HEK293 (cell line): ENCODE data around the gene STARD6.

Experiments
- CTCF ChIA-PET: fragments of 350-600 bp; formaldehyde crosslinking; extraction: SDS; loops from one replicate; lab custom pipeline; 2021; ENCODE audit warnings: antibody characterized with exemption; lab: Yijun Ruan, JAX
- POLR2A ChIA-PET: fragments of 300-600 bp; formaldehyde crosslinking; extraction: SDS; loops from one replicate; lab custom pipeline; 2020; ENCODE audit warnings: antibody characterized with exemption, inconsistent platforms; lab: Yijun Ruan, JAX
- H3K27ac ChIP-seq: fragments of 200-500 bp; sonication (Bioruptor generic); 2 replicates; pipeline ENCODE4 v1.5.1; 2014; ENCODE audit warnings: low read depth, low read length, control low read depth, inconsistent platforms; ENCODE audit errors: extremely low read depth
- H3K36me3 ChIP-seq, 2 experiments: fragments of 200-500 bp in 1 of 2; sonication (Bioruptor generic) in 1 of 2; 1 replicate in 1 of 2; 2 replicates in 1 of 2; pipeline ENCODE4 v1.5.1; 2014 to 2017; ENCODE audit warnings: inconsistent platforms in 2 of 2, low read length in 2 of 2; ENCODE audit not compliant: control insufficient read depth in 2 of 2, insufficient read depth in 1 of 2
- H3K4me1 ChIP-seq: fragments of 200-500 bp; sonication (Bioruptor generic); 2 replicates; pipeline ENCODE4 v1.5.1; 2014; ENCODE audit warnings: mild to moderate bottlenecking, low read length, inconsistent platforms; ENCODE audit not compliant: control insufficient read depth, insufficient read depth
- H3K4me3 ChIP-seq: 2 replicates; pipeline ENCODE4 v1.5.1; 2011; ENCODE audit warnings: low read depth, mild to moderate bottlenecking, control low read depth, low read length, moderate library complexity
- H3K9me3 ChIP-seq: fragments of 200-500 bp; sonication (Bioruptor generic); 2 replicates; pipeline ENCODE4 v1.5.1; 2014; ENCODE audit warnings: low read depth, low read length, inconsistent platforms; ENCODE audit not compliant: control insufficient read depth, insufficient read depth
- KLF7 ChIP-seq: fragments of 450-650 bp; formaldehyde crosslinking; IDR thresholded peaks from 2 replicates; pipeline ENCODE4 v1.5.1; 2016; ENCODE audit warnings: missing biosample characterization, missing genetic modification characterization, borderline replicate concordance
- ZBTB17 ChIP-seq: fragments of 450-650 bp; formaldehyde crosslinking; IDR thresholded peaks from 2 replicates; pipeline ENCODE4 v1.5.1; 2016; ENCODE audit warnings: missing biosample characterization, missing genetic modification characterization
- ZBTB21 ChIP-seq: fragments of 450-650 bp; formaldehyde crosslinking; IDR thresholded peaks from 2 replicates; pipeline ENCODE4 v1.5.1; 2017; ENCODE audit warnings: missing biosample characterization, missing genetic modification characterization
- ZNF133 ChIP-seq: fragments of 450-650 bp; formaldehyde crosslinking; IDR thresholded peaks from 2 replicates; pipeline ENCODE4 v1.5.1; 2016; ENCODE audit warnings: missing biosample characterization, missing genetic modification characterization
- ZNF18 ChIP-seq: fragments of 450-650 bp; formaldehyde crosslinking; IDR thresholded peaks from 2 replicates; pipeline ENCODE4 v1.5.1; 2016; ENCODE audit warnings: missing biosample characterization, missing genetic modification characterization
- ZNF19 ChIP-seq: fragments of 450-650 bp; formaldehyde crosslinking; IDR thresholded peaks from 2 replicates; pipeline ENCODE4; 2016; ENCODE audit warnings: missing biosample characterization, missing genetic modification characterization, low read depth
- ZNF26 ChIP-seq: fragments of 450-650 bp; formaldehyde crosslinking; IDR thresholded peaks from 2 replicates; pipeline ENCODE4 v1.5.1; 2016; ENCODE audit warnings: missing biosample characterization, missing genetic modification characterization
- ZNF341 ChIP-seq: fragments of 450-650 bp; formaldehyde crosslinking; IDR thresholded peaks from 2 replicates; pipeline ENCODE4; 2016; ENCODE audit warnings: low read depth, missing biosample characterization, missing genetic modification characterization
- ZNF354C ChIP-seq: fragments of 450-650 bp; formaldehyde crosslinking; IDR thresholded peaks from 2 replicates; pipeline ENCODE4 v1.5.1; 2016; ENCODE audit warnings: missing biosample characterization, missing genetic modification characterization, low read depth, borderline replicate concordance
- ZNF521 ChIP-seq: fragments of 450-650 bp; formaldehyde crosslinking; IDR thresholded peaks from 2 replicates; pipeline ENCODE4 v1.5.1; 2017; ENCODE audit warnings: missing biosample characterization, mild to moderate bottlenecking, missing genetic modification characterization
- ZNF596 ChIP-seq: fragments of 450-650 bp; IDR thresholded peaks from 2 replicates; pipeline ENCODE4 v1.5.0; 2018; ENCODE audit warnings: missing biosample characterization, mild to moderate bottlenecking, missing genetic modification characterization, moderate library complexity
- ZNF624 ChIP-seq: fragments of 450-650 bp; formaldehyde crosslinking; IDR thresholded peaks from 2 replicates; pipeline ENCODE4 v1.5.1; 2017; ENCODE audit warnings: missing biosample characterization, missing genetic modification characterization
- ZNF768 ChIP-seq: fragments of 450-650 bp; formaldehyde crosslinking; IDR thresholded peaks from 2 replicates; pipeline ENCODE4 v1.5.1; 2018; ENCODE audit warnings: missing biosample characterization, mild to moderate bottlenecking, missing genetic modification characterization
- ZSCAN30 ChIP-seq: fragments of 450-650 bp; IDR thresholded peaks from 2 replicates; pipeline ENCODE4 v1.5.1; 2018; ENCODE audit warnings: missing biosample characterization, mild to moderate bottlenecking, missing genetic modification characterization, moderate library complexity

STARD6 gene

GRCh38 chr18:54386043-54386442, 28.4 kb upstream of the STARD6 start:
- CTCF ChIA-PET: no interaction called here
- H3K27ac ChIP-seq: no peak overlapping the region

GRCh38 chr18:54382733-54383252, 25.1 kb upstream of the STARD6 start:
- H3K27ac ChIP-seq: no peak overlapping the region
- ChIA-PET CTCF (interaction anchor here (4.0 kb wide), 1 partner anchor 9 kb away, joined by 22 read pairs; no protein-coding TSS in a partner anchor), POLR2A (no interaction called here)
- no peaks in the 10 kb centered on the region for H3K4me1 ChIP-seq
- H3K9me3 ChIP-seq: no peaks in the 10 kb centered on the region
- H3K4me3 ChIP-seq: no peak overlapping the region
- TF ChIP-seq ZNF624 (tag by site-specific recombination) (no peak), ZBTB17 (no peak), ZNF354C (tag by site-specific recombination) (no peak), KLF7 (tag by site-specific recombination) (no peak), ZBTB21 (tag by site-specific recombination) (no peak), ZNF521 (tag by site-specific recombination) (no peak), ZNF596 (tag by site-specific recombination) (no peak), ZNF341 (tag by site-specific recombination) (no peak), ZNF768 (no peak)
- peaks cover 4 to 16% of the 10 kb centered on the region in 2 experiments for H3K36me3 ChIP-seq

More at GRCh38 chr18:54386043-54386442, 28.4 kb upstream of the STARD6 start:
- H3K36me3 ChIP-seq: no peaks in the 10 kb centered on the region
- H3K4me1 ChIP-seq: no peaks in the 10 kb centered on the region
- H3K9me3 ChIP-seq: no peaks in the 10 kb centered on the region
- POLR2A ChIA-PET: no interaction called here
- no peak overlapping the region for H3K4me3 ChIP-seq
- TF ChIP-seq ZNF18 (no peak), ZNF19 (no peak)

GRCh38 chr18:54382076-54382475, 24.4 kb upstream of the STARD6 start:
- Histone ChIP-seq H3K27ac (no peak overlapping the region), H3K4me3 (no peak overlapping the region), H3K4me1 (no peaks in the 10 kb centered on the region), H3K36me3 (peaks cover 4 to 16% of the 10 kb centered on the region in 2 experiments), H3K9me3 (no peaks in the 10 kb centered on the region)
- CTCF ChIA-PET: interaction anchor here (1.3 to 4.0 kb wide), 2 partner anchors 10 to 24 kb away, joined by 3 to 22 read pairs; partner anchors contain the start of genes C18orf54 and STARD6
- POLR2A ChIA-PET: interaction anchor here (0.6 kb wide), 1 partner anchor 126 kb away, joined by 9 read pairs; no protein-coding TSS in a partner anchor
- TF ChIP-seq ZSCAN30 (tag by site-specific recombination) (no peak), KLF7 (tag by site-specific recombination) (no peak)
- TF ChIP-seq, all 188 proteins: peak for 0

- ChIA-PET POLR2A (interaction anchor here (0.6 kb wide), 1 partner anchor 126 kb away, joined by 9 read pairs; no protein-coding TSS in a partner anchor), CTCF (interaction anchor here (1.3 to 4.0 kb wide), 2 partner anchors 11 to 24 kb away, joined by 3 to 22 read pairs; partner anchors contain the start of genes C18orf54 and STARD6)
- Histone ChIP-seq H3K27ac (no peak overlapping the region), H3K36me3 (peaks cover 4 to 16% of the 10 kb centered on the region in 2 experiments), H3K4me1 (no peaks in the 10 kb centered on the region), H3K4me3 (no peak overlapping the region), H3K9me3 (no peaks in the 10 kb centered on the region)
- TF ChIP-seq ZNF26 (tag by site-specific recombination) (no peak), ZNF133 (tag by site-specific recombination) (peak; percentile 43; the same call in 1 of the 2 replicates)
These were observed 24.0 kb upstream of the STARD6 start for GRCh38 chr18:54381640-54382039.
